ENCODE data around the gene LRRC1.

GRCh38 chr6:53831081-53831869 is 36.5 kb downstream of the LRRC1 start:
- TF ChIP-seq CTCF (conservative IDR thresholded peaks at IDR 0.05; ENCODE audit: low read depth, low read length), result no peak
- TF ChIP-seq EZH2phosphoT487 (IDR thresholded peaks at IDR 0.05; ENCODE audit: borderline replicate concordance, low read length), result no peak
- TF ChIP-seq EZH2 (IDR thresholded peaks at IDR 0.05; ENCODE audit: low read length, unreplicated experiment), result no peak

Measured in PC-3 (cell line).